Fibroblast of lung (primary cell): ENCODE measurements around the gene ZNF445. TPM values are rescaled to one million over a fixed set of nuclear protein-coding genes. Genes with fewer than 3 reads are reported as not detected.

ENCODE experiments used
- DNase-seq, 2 donors: peaks; one replicate each; pipeline versions ENCODE4 v3.0.0 to v3.0.0-alpha.2; 2010; ENCODE audit warnings: low read depth in 2 of 2
- H2AFZ ChIP-seq: 2 replicates; pipeline ENCODE4 v1.5.1; 2012; ENCODE audit warnings: low read length, control low read depth, inconsistent platforms
- H3K27ac ChIP-seq: 2 replicates; pipeline ENCODE4 v1.5.1; 2011; ENCODE audit warnings: low read length, control low read depth; ENCODE audit not compliant: insufficient read depth
- H3K27me3 ChIP-seq: 2 replicates; pipeline ENCODE4 v1.5.1; 2011; ENCODE audit warnings: mild to moderate bottlenecking, low read length; ENCODE audit not compliant: control insufficient read depth, insufficient read depth
- H3K36me3 ChIP-seq: 2 replicates; pipeline ENCODE4 v1.5.1; 2011; ENCODE audit warnings: low read length; ENCODE audit not compliant: control insufficient read depth, insufficient read depth
- H3K4me1 ChIP-seq: 2 replicates; pipeline ENCODE4 v1.5.1; 2011; ENCODE audit warnings: low read length; ENCODE audit not compliant: control insufficient read depth, insufficient read depth; ENCODE audit errors: extremely low read depth
- H3K4me2 ChIP-seq: 2 replicates; pipeline ENCODE4 v1.5.1; 2011; ENCODE audit warnings: low read length, control low read depth; ENCODE audit not compliant: insufficient read depth; ENCODE audit errors: extremely low read depth
- H3K4me3 ChIP-seq, 4 experiments: fragments of 200-600 bp in 1 of 4; sonication (generic) in 1 of 4; replicated peaks in 1 of 4; 2 replicates each; pipeline ENCODE4 v1.5.1; 2011 to 2016; ENCODE audit warnings: low read length in 4 of 4, low read depth in 3 of 4, mild to moderate bottlenecking in 3 of 4, control low read depth in 2 of 4, inconsistent platforms in 1 of 4, mixed read lengths in 1 of 4; ENCODE audit not compliant: insufficient read depth in 1 of 4; ENCODE audit errors: control extremely low read depth in 1 of 4
- H3K79me2 ChIP-seq: 2 replicates; pipeline ENCODE4 v1.5.1; 2012; ENCODE audit warnings: mild to moderate bottlenecking, low read length, inconsistent platforms; ENCODE audit not compliant: control insufficient read depth, insufficient read depth
- H3K9ac ChIP-seq: 2 replicates; pipeline ENCODE4 v1.5.1; 2011; ENCODE audit warnings: mild to moderate bottlenecking, low read length, control low read depth; ENCODE audit not compliant: insufficient read depth
- H3K9me3 ChIP-seq: 2 replicates; pipeline ENCODE4 v1.5.1; 2012; ENCODE audit warnings: low read depth, low read length; ENCODE audit not compliant: control insufficient read depth, insufficient read depth
- H4K20me1 ChIP-seq: 2 replicates; pipeline ENCODE4 v1.5.1; 2011; ENCODE audit warnings: low read length; ENCODE audit not compliant: control insufficient read depth, insufficient read depth; ENCODE audit errors: extremely low read depth
- EZH2 ChIP-seq: IDR thresholded peaks from 2 replicates; pipeline ENCODE4 v1.5.1; 2012; ENCODE audit warnings: low read length, control low read depth, mild to moderate bottlenecking; ENCODE audit errors: missing control alignments
- polyA plus RNA-seq, 2 donors: library from polyadenylated mRNA; depleted of rRNA in 1 of 2; stranded (reverse) in 1 of 2; unstranded in 1 of 2; fragments of >200 nt; gene quantifications; 2 replicates each; pipeline ENCODE4 v1.2.1, GENCODE V29; 2011 to 2012; ENCODE audit warnings: missing spikeins in 1 of 2
- total RNA-seq: library from RNA; depleted of rRNA; stranded (reverse); fragments of >200 nt; gene quantifications from 2 replicates; pipeline ENCODE4 v1.2.1, GENCODE V29; 2014
- TF ChIP-seq, protein P1 (sequence below), 2 donors: IDR thresholded peaks in 1 of 2; conservative IDR thresholded peaks in 1 of 2; 1 replicate in 1 of 2; 2 replicates in 1 of 2; pipeline ENCODE4 v1.5.1; 2011 to 2012; ENCODE audit warnings: low read length in 2 of 2, control low read depth in 1 of 2, inconsistent platforms in 1 of 2, low read depth in 1 of 2, mild to moderate bottlenecking in 1 of 2

ZNF445 gene
- total and polyA plus RNA-seq, 2 donors (not counting 1 experiment from before 2014, with no cell fraction given) = 4.5 to 9.1 TPM

DNA sequence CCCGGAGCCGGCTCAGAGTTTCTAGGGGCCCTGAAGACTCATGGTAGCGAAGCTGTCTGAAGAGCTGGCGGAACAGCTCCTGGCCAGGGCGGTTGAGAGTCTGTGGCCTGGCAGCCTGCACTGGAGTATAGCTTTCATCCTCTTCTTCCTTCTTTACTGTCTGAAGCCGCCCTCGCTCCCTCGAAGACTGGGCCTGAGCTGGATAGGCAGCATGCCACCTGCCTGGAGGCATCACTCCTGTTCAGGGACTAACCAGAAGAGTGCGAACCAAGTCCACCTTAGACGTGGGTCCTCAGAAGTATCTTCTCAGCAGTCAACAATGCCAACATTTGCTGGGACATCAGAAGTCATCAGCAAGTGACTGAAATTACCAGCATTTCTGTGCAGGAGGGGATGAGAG lies 22.2 kb downstream of the ZNF445 start:
- no peak overlapping the region for H3K4me2 ChIP-seq
- no peaks in the 10 kb centered on the region for H3K79me2 ChIP-seq
- no peaks in the 10 kb centered on the region for H3K27me3 ChIP-seq
- no peak overlapping the region for H3K9ac ChIP-seq
- H3K4me3 ChIP-seq = no peak overlapping the region
- H4K20me1 ChIP-seq = no peaks in the 10 kb centered on the region
- H3K4me1 ChIP-seq = no peaks in the 10 kb centered on the region
- TF ChIP-seq, protein P1, sequence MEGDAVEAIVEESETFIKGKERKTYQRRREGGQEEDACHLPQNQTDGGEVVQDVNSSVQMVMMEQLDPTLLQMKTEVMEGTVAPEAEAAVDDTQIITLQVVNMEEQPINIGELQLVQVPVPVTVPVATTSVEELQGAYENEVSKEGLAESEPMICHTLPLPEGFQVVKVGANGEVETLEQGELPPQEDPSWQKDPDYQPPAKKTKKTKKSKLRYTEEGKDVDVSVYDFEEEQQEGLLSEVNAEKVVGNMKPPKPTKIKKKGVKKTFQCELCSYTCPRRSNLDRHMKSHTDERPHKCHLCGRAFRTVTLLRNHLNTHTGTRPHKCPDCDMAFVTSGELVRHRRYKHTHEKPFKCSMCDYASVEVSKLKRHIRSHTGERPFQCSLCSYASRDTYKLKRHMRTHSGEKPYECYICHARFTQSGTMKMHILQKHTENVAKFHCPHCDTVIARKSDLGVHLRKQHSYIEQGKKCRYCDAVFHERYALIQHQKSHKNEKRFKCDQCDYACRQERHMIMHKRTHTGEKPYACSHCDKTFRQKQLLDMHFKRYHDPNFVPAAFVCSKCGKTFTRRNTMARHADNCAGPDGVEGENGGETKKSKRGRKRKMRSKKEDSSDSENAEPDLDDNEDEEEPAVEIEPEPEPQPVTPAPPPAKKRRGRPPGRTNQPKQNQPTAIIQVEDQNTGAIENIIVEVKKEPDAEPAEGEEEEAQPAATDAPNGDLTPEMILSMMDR (conservative IDR thresholded peaks at IDR 0.05 in 1 of 2, IDR thresholded peaks at IDR 0.05 in 1 of 2; ENCODE audit: low read depth in 1 of 2, low read length in 2 of 2) = no peak
- TF ChIP-seq EZH2 = no peak
- DNase-seq = no peak
- peaks cover 12% of the 10 kb centered on the region for H3K36me3 ChIP-seq
- H2AFZ ChIP-seq = no peak overlapping the region
- no peak overlapping the region for H3K27ac ChIP-seq
- H3K9me3 ChIP-seq = no peaks in the 10 kb centered on the region

DNA sequence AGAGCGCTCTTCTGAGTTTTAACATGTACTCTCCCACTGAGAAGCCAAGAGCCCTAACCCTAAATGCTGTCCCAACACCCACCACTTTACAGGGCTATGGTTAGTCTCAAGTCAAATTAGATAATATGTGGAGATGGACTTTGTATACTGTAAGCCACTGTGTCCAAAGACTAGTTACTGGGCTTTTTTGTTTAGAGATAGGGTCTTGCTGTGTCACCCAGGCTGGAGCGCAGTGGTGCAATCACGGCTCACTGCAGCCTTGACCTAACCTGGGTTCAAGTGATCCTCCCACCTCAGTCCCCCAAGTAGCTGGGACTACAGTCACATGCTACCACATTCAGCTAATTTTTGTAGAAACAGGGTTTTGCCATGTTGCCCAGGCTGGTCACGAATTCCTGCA lies 23.2 kb downstream of the ZNF445 start:
- Histone ChIP-seq H3K27ac (no peak overlapping the region), H3K9ac (no peak overlapping the region), H3K4me3 (no peak overlapping the region), H3K4me2 (no peak overlapping the region), H3K27me3 (no peaks in the 10 kb centered on the region), H4K20me1 (no peaks in the 10 kb centered on the region), H3K4me1 (no peaks in the 10 kb centered on the region), H2AFZ (no peak overlapping the region), H3K79me2 (no peaks in the 10 kb centered on the region), H3K36me3 (peaks cover 15% of the 10 kb centered on the region), H3K9me3 (no peaks in the 10 kb centered on the region)
- no peak for DNase-seq
- TF ChIP-seq EZH2 = no peak
- TF ChIP-seq, protein P1 (conservative IDR thresholded peaks at IDR 0.05 in 1 of 2, IDR thresholded peaks at IDR 0.05 in 1 of 2; ENCODE audit: low read depth in 1 of 2, low read length in 2 of 2) = no peak

DNA sequence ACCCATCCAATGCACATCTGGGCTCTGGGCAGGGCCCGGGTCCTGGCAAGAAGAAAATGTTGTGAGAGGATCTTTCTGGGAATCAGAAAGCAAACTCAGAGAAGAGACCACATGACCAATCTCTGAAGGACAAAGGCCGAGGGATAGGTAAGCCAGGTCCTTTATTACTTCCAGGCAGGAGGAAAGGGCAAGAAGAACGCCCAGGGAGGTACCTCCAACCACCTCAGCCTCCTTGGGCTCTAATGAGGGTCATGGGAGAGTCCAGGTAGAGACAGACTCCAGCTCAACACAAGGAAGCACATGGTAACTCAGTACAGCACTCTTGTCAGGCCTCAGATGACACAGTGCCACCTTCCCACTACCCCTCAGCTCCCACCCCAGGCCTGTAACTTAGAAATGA lies 26.0 kb downstream of the ZNF445 start:
- TF ChIP-seq EZH2 = no peak
- TF ChIP-seq, protein P1 (conservative IDR thresholded peaks at IDR 0.05 in 1 of 2, IDR thresholded peaks at IDR 0.05 in 1 of 2; ENCODE audit: low read depth in 1 of 2, low read length in 2 of 2) = no peak
- Histone ChIP-seq H3K79me2 (no peaks in the 10 kb centered on the region), H3K27ac (no peak overlapping the region), H2AFZ (no peak overlapping the region), H3K9me3 (peaks cover 6% of the 10 kb centered on the region), H3K4me1 (no peaks in the 10 kb centered on the region), H4K20me1 (no peaks in the 10 kb centered on the region), H3K36me3 (peaks cover 29% of the 10 kb centered on the region), H3K4me2 (no peak overlapping the region), H3K9ac (no peak overlapping the region), H3K4me3 (no peak overlapping the region), H3K27me3 (no peaks in the 10 kb centered on the region)
- DNase-seq = no peak
